Transverse colon (tissue), 4 donors: ENCODE data around the gene ZNF609. TPM values are rescaled to one million over a fixed set of nuclear protein-coding genes. Genes with fewer than 3 reads are reported as not detected.

ENCODE experiments used
- DNase-seq: peaks from one replicate; pipeline ENCODE4 v3.0.0-alpha.2; 2019
- H3K27ac ChIP-seq, 4 donors: fragments of 200-600 bp; sonication (generic); 2 replicates each; pipeline ENCODE4 v1.5.1; 2016 to 2018; ENCODE audit warnings: inconsistent platforms in 4 of 4
- H3K27me3 ChIP-seq: fragments of 200-600 bp; sonication (generic); 2 replicates; pipeline ENCODE4 v1.5.1; 2017; ENCODE audit warnings: inconsistent platforms
- H3K36me3 ChIP-seq, 4 donors: fragments of 200-600 bp; sonication (generic); 2 replicates each; pipeline ENCODE4 v1.5.1; 2017 to 2019; ENCODE audit warnings: inconsistent platforms in 4 of 4
- H3K4me1 ChIP-seq, 4 donors: fragments of 200-600 bp; sonication (generic); 2 replicates each; pipeline ENCODE4 v1.5.1; 2017 to 2020; ENCODE audit warnings: inconsistent platforms in 4 of 4
- H3K4me3 ChIP-seq, 4 donors: fragments of 200-600 bp; sonication (generic); 1 replicate in 1 of 4; 2 replicates in 3 of 4; pipeline versions ENCODE4 v1.5.1 to v1.6.1; 2017 to 2019; ENCODE audit warnings: inconsistent platforms in 4 of 4
- H3K9me3 ChIP-seq, 2 donors: fragments of 200-600 bp; sonication (generic); 2 replicates each; pipeline ENCODE4 v1.5.1; 2017 to 2019; ENCODE audit warnings: inconsistent platforms in 2 of 2
- CTCF ChIP-seq, 5 experiments: fragments of 200-600 bp in 3 of 5; fragments of 450-650 bp in 2 of 5; sonication (generic) in 3 of 5; IDR thresholded peaks; 1 replicate in 2 of 5; 2 replicates in 3 of 5; pipeline ENCODE4 v1.5.1; 2016 to 2017; ENCODE audit warnings: antibody characterized with exemption in 5 of 5, inconsistent platforms in 3 of 5, mild to moderate bottlenecking in 2 of 5, moderate library complexity in 1 of 5
- EP300 ChIP-seq: sonication (generic); formaldehyde crosslinking; IDR thresholded peaks from one replicate; pipeline ENCODE4 v1.6.1; 2017; ENCODE audit warnings: antibody characterized with exemption, low read depth
- POLR2A ChIP-seq: fragments of 450-650 bp; IDR thresholded peaks from one replicate; pipeline ENCODE4 v1.6.1; 2016; ENCODE audit warnings: antibody characterized with exemption, mild to moderate bottlenecking, moderate library complexity
- POLR2AphosphoS5 ChIP-seq, 3 donors: sonication (generic); formaldehyde crosslinking; IDR thresholded peaks; one replicate each; pipeline ENCODE4 v1.6.1; 2016; ENCODE audit warnings: antibody characterized with exemption in 3 of 3
- WGBS, 2 donors: methylation state at CpG; one replicate each; pipeline ENCODE4 v1.1.5; 2018; ENCODE audit warnings: low coverage in 1 of 2; 5-methylcytosine and 5-hydroxymethylcytosine counted together
- in situ Hi-C, 4 donors: fragments of 200-750 bp; cut with MboI; loops; one replicate each; pipeline versions ENCODE4 v1.15.0 to v1.15.1; 2017; ENCODE audit warnings: low sequenced_read_pairs in 3 of 4, low pct_ligation_motif_present in 1 of 4, low pct_unique_long_range_greater_than_20kb in 1 of 4
- intact Hi-C: fragments of 100-400 bp; cut with DNase I; formaldehyde crosslinking; loops from one replicate; pipeline ENCODE4 v1.15.1; 2023; ENCODE audit warnings: low total_unique reads
- total RNA-seq, 4 donors: library from RNA; depleted of rRNA; stranded (reverse); fragments of >200 nt; gene quantifications; one replicate each; pipeline ENCODE4 v1.1.0, GENCODE V29; 2016

ZNF609 gene
- total RNA-seq, 4 donors from 2014 or later, result 16.1 to 34.8 (median 28.2) TPM

GRCh38 chr15:64459066-64459781, 1.2 kb upstream of the ZNF609 start:
- 70 to 89% methylated on average over 3 of the region's 3 CpGs for WGBS, 2 donors
- in situ Hi-C loops, result no loop called here
- Histone ChIP-seq H3K27ac (peak overlapping the region in 1 of 4 donors; percentile 93), H3K4me3 (no peak overlapping the region), H3K36me3 (no peaks in the 10 kb centered on the region), H3K4me1 (peaks cover 16 to 60% (median 32%) of the 10 kb centered on the region in 4 donors), H3K27me3 (no peaks in the 10 kb centered on the region), H3K9me3 (no peaks in the 10 kb centered on the region)
- no peak for TF ChIP-seq EP300
- no peak for TF ChIP-seq POLR2AphosphoS5 (IDR thresholded peaks at IDR 0.05)
- TF ChIP-seq POLR2A, result no peak
- no peak for TF ChIP-seq CTCF (IDR thresholded peaks at IDR 0.05)
- intact Hi-C loops, result no loop called here
- no peak for DNase-seq

- Histone ChIP-seq H3K9me3 (no peaks in the 10 kb centered on the region), H3K27ac (peak overlapping the region; percentile 92 to 95 (median 94)), H3K4me1 (peaks cover 16 to 61% (median 34%) of the 10 kb centered on the region in 4 donors), H3K27me3 (no peaks in the 10 kb centered on the region), H3K36me3 (no peaks in the 10 kb centered on the region), H3K4me3 (peak overlapping the region; percentile 78 to 96 (median 87))
- peak; percentile 28 for DNase-seq
- in situ Hi-C loops (no loop called here), intact Hi-C loops (no loop called here)
- peak; percentile 54 to 63 (median 60) for TF ChIP-seq POLR2AphosphoS5 (IDR thresholded peaks at IDR 0.05)
- peak in 1 of 5 experiments; percentile 38 for TF ChIP-seq CTCF (IDR thresholded peaks at IDR 0.05)
- TF ChIP-seq POLR2A, result peak; percentile 53
- no peak for TF ChIP-seq EP300
- 0 to 2% methylated on average over 2 to 42 of the region's 56 CpGs for WGBS, 2 donors
These were observed 644 bp downstream of the ZNF609 start for GRCh38 chr15:64460724-64461720.

- H3K4me1 ChIP-seq, result peaks cover 21 to 61% (median 34%) of the 10 kb centered on the region in 4 donors
- H3K9me3 ChIP-seq, result no peaks in the 10 kb centered on the region
- H3K36me3 ChIP-seq, result no peaks in the 10 kb centered on the region
- peak overlapping the region; percentile 13 to 96 (median 87) for H3K4me3 ChIP-seq
- TF ChIP-seq POLR2AphosphoS5 (IDR thresholded peaks at IDR 0.05) (no peak), POLR2A (no peak), EP300 (no peak), CTCF (IDR thresholded peaks at IDR 0.05) (no peak)
- H3K27me3 ChIP-seq, result no peaks in the 10 kb centered on the region
- in situ Hi-C loops, result no loop called here
- intact Hi-C loops, result no loop called here
- peak overlapping the region; percentile 92 to 95 (median 94) for H3K27ac ChIP-seq
- WGBS, 2 donors, result 10 to 14% methylated on average over 2 to 5 of the region's 5 CpGs
- DNase-seq, result no peak
These were observed 1.4 kb downstream of the ZNF609 start for GRCh38 chr15:64461721-64462162.

- Histone ChIP-seq H3K9me3 (no peaks in the 10 kb centered on the region), H3K27ac (peak overlapping the region in 2 of 4 donors; percentile 94 to 95), H3K27me3 (no peaks in the 10 kb centered on the region), H3K4me3 (no peak overlapping the region), H3K36me3 (no peaks in the 10 kb centered on the region), H3K4me1 (peaks cover 26 to 67% (median 34%) of the 10 kb centered on the region in 4 donors)
- in situ Hi-C loops (no loop called here), intact Hi-C loops (no loop called here)
- TF ChIP-seq EP300, result no peak
- DNase-seq, result no peak
These were observed 2.1 kb downstream of the ZNF609 start for GRCh38 chr15:64462492-64462891.
